ENCODE data around the gene HNRNPD.
"Not testable (repeated sequence)": the region's sequence is repeated elsewhere in the genome, so short reads cannot be mapped to it uniquely, and the experiment has no call there.

Gene HNRNPD

GRCh38 chr4:82372517-82373485 lies 990 bp downstream of the HNRNPD start:
- peak; percentile 1 for DNase-seq

GRCh38 chr4:82371497-82371896 lies 2.3 kb downstream of the HNRNPD start:
- DNase-seq, result no peak

- DNase-seq, result no peak
These were observed 6.2 kb downstream of the HNRNPD start for GRCh38 chr4:82367438-82368097.

- not testable (repeated sequence) for DNase-seq
These were observed 7.4 kb downstream of the HNRNPD start for GRCh38 chr4:82366431-82366830.

- DNase-seq, result no peak
These were observed 9.8 kb downstream of the HNRNPD start for GRCh38 chr4:82363896-82364487.

- no peak for DNase-seq
These were observed 11.2 kb downstream of the HNRNPD start for GRCh38 chr4:82362565-82362964.

- no peak for DNase-seq
These were observed 13.3 kb downstream of the HNRNPD start for GRCh38 chr4:82360298-82361177.

- DNase-seq, result no peak
These were observed 14.9 kb downstream of the HNRNPD start for GRCh38 chr4:82358847-82359246.

- no peak for DNase-seq
These were observed 16.2 kb downstream of the HNRNPD start for GRCh38 chr4:82357640-82358039.

- no peak for DNase-seq
These were observed 19.0 kb downstream of the HNRNPD start for GRCh38 chr4:82354788-82355187.

GRCh38 chr4:82352825-82353366 lies 20.9 kb downstream of the HNRNPD start:
- no peak for DNase-seq

- no peak for DNase-seq
These were observed 21.5 kb downstream of the HNRNPD start for GRCh38 chr4:82352118-82352824.

- DNase-seq, result no peak
These were observed 27.7 kb downstream of the HNRNPD start for GRCh38 chr4:82346126-82346525.

- no peak for DNase-seq
These were observed 38.7 kb downstream of the HNRNPD start for GRCh38 chr4:82335043-82335442.

- not testable (repeated sequence) for DNase-seq
These were observed 40.1 kb downstream of the HNRNPD start for GRCh38 chr4:82333641-82334040.

GRCh38 chr4:82331814-82332213 lies 42.0 kb downstream of the HNRNPD start:
- DNase-seq, result no peak

GRCh38 chr4:82320351-82320750 lies 53.4 kb downstream of the HNRNPD start:
- DNase-seq, result no peak

- DNase-seq, result not testable (repeated sequence)
These were observed 70.7 kb downstream of the HNRNPD start for GRCh38 chr4:82303063-82303462.
